HG02870 (cell line): ENCODE results near the gene OSTF1.

ENCODE experiments used
- ATAC-seq: cut with Tn5 transposase; IDR thresholded peaks from one replicate; pipeline ENCODE4 v1.9.1; 2021; ENCODE audit warnings: mild to moderate bottlenecking, moderate library complexity; ENCODE audit not compliant: unreplicated experiment

The OSTF1 gene

DNA sequence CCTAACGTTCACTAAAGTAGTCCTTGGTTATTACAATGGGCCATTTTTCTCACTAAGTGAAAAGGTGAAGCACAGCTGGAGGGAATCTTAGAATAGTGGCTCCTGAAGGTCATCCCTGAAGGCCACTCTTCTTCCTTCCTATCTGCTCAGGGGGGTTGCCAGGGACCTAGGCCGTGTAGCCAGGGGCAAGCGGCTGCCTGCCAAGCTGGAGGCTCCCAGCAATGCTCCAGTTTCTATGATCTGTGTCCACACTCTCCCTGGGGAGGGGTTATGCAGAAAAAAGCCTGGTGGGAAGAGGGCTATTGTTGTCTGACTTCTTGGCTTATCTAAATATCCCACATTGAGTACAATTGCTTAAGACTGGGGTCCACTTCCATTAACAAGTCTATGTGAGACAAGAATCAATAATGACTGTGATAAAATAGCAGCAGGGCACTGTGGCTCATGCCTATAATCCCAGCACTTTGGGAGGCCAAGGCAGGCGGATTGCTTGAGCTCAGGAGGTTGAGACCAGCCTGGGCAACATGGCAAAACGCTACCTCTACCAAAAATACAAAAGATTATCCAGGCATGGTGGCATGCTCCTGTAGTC, 4.1 kb upstream of the OSTF1 start:
- ATAC-seq: no peak

DNA sequence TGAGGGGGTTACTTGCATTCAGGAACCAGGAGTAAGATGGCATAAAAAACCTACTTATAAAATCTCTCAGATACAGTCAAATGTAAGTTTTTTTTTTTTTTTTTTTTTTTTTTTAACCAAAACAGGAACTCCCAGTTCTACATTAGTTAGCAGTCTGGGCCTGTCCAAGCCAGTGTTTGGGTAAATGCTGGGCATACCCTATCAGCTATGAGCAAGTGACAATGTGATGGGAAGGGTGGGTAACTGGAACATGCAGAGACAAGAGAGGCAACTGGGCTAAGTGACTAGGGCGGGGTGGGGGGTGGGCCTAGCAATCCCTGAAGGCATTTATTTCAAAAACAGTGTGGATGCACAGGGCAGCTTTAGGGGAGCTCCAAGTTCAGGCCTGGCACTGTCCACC, 2.7 kb upstream of the OSTF1 start:
- ATAC-seq: no peak

DNA sequence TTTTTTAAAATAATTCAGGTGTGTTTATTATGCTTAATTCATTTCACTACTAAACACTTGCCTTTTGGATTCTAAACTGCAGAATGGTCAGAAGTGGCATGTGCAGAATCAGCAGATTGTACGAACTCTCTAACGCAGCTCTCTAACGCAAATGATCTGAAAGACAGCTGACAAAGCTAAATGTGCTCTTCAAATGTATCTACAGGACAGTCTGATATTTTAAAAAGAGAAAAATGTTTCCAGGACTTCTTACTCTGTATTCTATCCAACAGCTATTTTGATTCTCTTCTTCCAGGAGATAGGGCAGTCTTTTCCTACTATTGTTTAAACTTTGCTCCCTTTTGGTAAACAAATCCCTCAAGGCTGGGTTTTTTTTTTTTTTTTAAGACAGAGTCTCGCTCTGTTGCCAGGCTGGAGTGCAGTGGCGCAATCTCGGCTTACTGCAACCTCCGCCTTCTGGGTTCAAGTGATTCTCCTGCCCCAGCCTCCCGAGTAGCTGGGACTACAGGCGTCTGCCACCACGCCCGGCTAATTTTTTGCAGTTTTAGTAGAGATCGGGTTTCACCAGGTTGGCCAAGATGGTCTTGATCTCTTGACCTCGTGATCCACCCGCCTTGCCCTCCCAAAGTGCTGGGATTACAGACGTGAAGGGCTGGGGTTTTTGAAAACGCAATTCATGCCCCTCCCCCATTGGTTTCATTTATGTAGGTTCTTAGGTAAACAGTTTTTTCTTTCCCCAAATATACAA, 1.6 kb upstream of the OSTF1 start:
- ATAC-seq: no peak

DNA sequence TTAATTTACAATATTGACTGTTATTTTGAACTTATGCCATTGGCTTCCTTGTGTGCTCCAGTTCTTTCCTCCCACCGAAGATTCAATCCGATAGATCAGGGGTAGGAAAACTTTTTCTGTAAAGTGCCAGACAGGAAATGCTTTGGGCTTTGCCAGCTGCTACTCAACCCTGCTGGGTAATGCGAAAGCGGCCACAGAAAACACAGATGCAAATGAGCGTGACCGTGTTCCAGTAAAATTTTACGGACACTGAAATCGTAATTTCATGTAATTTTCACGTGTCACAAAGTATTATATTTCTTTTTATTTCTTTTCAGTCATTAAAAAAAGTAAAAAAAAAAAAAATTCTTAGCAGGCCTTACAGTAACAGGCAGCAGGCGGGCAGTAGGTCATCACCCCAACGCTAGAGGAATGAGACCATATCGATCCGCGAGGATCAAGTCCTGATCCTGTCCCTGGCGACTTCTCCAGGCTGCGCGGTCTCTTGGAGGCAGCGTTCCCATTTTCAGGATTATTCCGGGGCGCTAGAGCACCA, 958 bp upstream of the OSTF1 start:
- peak; percentile 19 for ATAC-seq

DNA sequence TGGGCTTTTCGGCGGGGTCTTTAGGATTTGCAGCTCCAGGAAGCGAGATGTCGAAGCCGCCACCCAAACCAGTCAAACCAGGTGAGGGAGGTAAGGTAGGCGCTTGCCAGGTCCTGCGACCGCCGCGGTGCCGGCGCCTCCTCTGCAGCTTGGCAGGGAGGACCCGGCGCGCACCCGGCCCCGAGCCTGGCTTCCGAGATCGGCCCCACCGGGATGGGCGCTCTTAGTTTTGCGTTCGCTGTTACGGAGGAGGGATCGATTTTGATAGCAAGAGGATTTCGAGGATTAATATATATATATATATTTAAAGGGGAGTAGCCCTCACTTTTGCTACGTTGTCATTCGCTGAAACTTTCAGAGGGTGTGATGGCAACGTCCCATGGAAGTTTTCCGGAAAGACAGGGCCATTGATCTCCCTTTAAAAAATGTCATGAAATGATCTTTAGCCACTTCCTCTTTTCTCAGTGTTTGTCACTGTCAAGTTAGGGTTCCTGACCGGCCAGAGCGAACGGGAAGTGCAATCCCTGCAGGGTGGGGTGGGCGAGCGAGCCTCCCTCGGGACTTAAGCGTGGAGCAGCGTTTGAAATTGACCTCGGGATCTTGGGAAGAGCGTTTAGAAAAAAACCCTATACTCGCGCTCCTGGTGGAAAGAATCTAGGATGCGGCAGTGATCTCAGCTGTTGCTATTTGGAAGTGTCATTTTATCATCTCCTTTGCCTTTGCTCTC, 495 bp downstream of the OSTF1 start:
- ATAC-seq: peak; percentile 33

DNA sequence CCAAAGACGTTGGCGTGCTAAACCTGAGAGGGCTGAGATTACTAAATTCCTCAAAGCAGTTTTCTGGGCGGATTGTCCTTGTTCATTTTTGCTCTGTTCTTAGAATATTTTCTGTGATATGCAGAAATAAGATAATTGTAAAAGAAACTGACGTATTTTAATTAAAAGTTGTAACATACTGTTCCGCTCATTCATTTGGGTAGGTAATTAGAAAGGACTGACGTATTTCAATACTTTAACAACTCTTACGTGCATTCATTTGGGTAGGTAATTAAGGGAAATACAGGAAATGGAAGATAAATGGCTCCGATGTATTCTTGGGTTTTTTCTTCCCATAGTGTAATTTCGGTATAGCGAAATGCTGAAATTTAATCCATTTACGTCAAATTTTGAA, 1.1 kb downstream of the OSTF1 start:
- no peak for ATAC-seq

DNA sequence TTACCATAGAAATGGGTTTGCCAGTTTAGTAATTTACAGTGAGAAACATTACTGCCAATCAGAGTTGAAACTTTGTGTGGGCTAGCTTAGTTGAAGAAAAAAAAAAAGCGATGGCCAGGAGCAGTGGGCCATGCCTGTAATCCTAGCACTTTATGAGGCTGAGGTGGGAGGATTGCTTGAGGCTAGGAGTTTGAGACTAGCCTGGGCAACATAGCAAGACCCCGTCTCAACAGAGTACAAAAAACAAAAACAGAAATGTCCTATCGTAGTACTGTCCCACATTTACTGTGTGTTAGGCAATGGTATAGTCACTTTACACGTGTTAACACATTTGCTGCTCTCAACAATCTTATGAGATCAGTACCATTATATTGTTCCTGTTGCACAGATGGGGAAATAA, 2.3 kb downstream of the OSTF1 start:
- ATAC-seq: no peak

DNA sequence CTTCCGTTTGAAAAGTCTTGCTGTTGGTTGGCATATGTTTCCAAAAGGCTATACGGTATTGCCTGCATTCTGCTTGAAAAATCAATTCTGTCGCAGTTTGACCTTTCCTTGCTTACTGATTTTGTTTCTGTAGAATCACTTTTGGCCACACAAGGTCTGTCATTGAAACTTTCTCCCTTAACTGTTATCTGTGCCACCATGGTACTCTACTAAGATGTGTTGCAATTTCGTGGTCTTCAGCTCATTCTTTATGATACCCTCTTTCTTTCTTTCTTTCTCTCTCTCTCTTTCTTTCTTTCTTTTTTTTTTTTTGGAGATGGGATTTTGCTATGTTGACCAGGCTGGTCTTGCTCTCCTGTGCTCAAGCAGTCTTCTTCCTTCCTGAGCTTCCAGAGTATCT, 4.5 kb downstream of the OSTF1 start:
- ATAC-seq: no peak

DNA sequence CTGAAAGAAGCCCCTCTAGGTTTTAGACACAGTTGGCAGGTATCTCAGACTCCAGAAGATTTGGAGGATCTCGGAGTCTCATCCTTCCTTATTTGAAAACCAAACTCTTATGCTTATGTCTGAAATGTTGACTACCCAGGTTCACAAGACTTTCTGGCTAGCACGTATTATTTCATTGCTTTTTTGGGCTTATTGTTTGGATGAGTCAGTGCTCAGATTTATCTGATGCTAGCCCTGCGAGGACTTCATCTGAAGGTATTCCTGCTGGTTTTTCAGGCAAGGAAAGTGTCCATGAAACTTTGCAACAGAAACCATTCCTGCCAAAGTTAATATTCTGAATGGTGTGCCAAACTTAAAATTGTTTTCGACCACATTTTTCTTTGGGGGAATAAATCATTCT, 8.5 kb downstream of the OSTF1 start:
- no peak for ATAC-seq

DNA sequence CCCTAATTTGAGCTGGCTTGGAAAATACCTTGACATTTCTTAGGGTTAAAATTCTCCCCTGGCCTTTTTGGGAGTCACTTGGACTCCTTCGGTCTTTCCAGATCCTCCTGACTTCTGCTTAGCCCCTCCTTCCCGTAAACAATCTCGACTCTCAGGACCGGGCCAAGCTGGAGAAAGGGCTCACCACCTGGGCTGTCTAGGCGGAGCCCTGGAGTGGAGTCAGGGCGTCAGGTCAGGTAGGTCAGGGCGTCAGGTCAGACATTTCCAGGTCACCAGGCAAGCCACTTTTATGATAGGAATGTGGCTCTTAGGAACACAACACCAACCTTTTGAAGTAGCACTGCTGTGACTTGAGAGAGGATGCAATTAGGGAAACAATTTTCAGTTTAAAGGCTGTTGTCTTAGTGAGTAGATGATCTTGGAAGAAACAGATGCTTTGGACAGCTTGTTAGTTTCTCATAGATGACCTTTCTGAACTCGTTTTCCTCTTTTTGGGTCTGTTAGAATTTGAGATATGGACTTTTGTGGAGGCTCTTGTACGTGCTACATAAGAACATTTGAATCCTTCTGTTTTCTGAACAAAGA, 12.8 kb downstream of the OSTF1 start:
- ATAC-seq: no peak

DNA sequence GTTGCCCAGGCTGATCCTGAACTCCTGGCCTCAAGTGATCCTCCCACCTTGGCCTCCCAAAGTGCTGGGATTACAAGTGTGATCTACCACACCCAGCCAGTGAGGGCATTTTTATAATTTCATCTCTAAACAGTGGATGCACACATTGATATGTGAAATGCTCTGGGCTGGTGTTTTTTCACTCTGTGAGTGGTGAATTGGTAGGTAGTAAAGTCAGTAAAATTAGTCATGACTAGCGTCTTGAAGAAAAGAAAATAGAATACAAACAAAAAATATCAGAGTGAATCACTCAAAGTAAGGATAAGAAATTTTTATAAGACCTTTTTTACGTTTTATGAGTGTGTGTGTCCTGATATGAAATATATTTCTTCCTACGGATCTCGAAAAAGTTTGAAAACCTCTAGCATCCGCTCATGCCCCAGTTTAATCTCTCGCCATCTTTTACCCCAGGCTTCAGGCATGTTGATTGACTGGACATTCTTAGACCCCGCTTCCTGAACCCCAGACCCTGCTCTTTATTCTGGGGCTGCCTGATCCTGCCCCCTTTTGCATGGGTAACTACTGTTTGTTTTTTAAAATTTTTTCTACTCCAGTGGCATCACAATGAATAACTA, 14.0 kb downstream of the OSTF1 start:
- ATAC-seq: no peak

DNA sequence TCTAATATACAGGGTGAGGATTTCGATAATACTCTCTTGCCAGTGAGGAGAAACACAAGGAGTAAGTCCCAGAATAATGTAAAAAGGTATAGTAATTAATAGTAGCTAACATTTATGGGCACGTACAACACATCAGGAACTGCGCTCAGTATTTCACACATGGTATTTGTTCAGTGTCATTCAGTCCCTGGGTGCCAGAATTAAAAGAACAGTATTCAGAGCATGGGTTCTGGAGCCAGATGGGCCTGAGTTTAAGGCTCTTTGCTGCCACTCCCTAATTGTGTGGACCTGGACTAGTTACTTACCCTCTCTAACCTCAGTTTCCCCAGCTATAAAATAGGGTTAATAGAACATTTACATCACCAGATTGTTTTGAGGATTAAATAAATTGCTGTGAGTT, 16.3 kb downstream of the OSTF1 start:
- no peak for ATAC-seq

DNA sequence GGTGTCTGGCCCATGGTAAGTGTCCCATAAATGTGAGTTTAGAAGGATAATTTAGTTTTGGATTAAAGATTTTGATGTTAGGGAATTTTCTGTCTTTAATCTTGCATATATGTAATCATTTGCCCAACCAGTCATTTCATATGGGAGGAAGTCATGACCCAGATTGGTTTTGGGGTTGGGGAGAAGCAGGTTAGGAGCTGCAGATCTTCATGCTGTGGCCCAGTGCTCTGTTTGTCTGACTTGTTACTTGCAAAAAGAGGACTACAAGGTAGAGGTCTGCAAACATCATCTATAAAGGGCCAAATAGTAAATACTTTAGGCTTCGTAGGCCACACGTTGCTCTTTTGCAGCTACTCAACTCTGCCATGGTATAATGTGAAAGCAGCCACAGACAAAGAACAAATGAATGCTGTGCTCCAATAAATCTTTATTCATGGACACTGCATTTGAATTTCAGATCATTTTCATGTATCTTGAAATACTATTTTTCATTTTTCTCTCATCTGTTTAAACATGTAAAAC, 16.8 kb downstream of the OSTF1 start:
- ATAC-seq: no peak

DNA sequence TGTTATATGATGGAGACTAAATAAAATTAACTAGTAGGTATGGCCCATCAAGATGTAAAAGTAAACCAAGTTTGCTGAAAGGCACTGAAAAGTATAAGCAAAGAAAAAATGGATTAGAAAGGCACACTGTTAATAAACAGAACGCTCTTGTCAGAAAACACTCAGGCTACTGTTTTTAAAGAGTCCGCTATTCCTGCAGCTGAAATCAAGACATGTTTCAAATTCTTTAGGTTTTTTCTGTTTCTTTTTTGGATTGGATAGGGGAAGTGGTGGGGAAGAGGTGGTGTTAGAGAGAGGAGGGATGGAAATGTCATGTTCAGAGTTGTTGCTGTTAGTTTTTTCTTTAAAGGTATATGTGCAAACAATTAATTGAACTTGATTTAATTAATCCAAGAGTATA, 17.5 kb downstream of the OSTF1 start:
- no peak for ATAC-seq

DNA sequence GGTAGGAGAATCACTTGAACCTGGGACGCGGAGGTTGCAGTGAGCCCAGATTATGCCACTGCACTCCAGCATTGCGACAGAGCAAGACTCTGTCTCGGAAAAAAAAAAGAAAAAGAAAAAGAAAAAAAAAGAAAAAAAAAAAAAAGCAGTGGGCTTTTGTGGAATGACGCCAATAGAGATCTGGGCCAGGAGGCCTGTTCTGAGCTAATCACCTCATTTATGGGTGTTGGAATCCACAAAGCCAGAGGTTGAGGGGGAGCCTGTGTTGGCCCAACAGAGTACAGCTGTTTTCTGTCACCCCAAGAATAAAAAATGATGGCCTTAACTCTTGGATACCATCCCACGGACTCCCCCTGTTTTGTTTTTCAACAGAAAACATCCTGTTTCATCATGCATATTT, 18.5 kb downstream of the OSTF1 start:
- no peak for ATAC-seq

DNA sequence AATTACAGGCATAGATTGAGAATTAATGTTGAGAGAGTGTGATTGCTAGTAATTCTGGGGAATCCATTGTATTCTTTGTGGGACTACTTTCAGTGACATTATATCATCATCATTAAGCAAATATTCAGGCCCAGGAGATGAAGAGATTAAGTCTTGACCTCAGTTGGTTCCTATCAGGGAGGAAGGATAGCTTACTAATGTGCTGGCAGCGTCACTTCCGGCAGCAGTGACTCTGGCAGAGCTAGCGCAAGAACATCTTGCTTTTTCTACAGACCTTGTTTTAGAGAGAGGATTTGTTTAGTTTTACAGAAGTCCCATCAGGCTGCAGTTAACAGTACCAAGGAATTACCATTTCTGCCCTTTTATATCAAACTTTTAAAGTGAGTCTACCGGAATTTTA, 20.3 kb downstream of the OSTF1 start:
- no peak for ATAC-seq

DNA sequence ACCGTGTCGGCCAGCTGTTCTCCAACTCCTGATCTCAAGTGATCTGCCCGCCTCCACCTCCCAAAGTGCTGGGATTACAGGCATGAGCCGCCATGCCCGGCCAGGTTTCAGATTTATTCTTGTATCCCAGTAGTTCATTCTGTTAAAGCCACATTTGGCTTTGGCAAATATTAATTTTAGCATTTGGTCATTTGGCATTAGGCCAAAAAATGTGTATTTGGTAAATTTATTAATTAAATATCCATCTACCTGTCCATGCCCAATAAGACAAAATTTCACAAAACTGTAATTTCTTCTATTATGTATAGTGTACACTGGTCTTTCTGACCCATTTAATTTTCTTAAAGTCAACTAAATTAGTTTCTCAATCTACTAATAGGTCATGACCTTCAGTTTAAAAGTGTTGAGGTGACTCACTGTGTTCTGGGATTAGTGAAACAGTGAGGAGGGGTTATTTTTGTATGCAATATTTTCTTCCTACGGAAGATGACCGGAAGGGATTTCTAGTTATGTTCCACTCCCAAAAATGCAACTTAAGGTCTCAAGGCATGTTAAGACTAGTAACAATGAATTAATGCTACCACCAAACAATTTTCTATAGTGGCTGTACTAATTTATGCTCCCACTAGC, 21.0 kb downstream of the OSTF1 start:
- no peak for ATAC-seq

DNA sequence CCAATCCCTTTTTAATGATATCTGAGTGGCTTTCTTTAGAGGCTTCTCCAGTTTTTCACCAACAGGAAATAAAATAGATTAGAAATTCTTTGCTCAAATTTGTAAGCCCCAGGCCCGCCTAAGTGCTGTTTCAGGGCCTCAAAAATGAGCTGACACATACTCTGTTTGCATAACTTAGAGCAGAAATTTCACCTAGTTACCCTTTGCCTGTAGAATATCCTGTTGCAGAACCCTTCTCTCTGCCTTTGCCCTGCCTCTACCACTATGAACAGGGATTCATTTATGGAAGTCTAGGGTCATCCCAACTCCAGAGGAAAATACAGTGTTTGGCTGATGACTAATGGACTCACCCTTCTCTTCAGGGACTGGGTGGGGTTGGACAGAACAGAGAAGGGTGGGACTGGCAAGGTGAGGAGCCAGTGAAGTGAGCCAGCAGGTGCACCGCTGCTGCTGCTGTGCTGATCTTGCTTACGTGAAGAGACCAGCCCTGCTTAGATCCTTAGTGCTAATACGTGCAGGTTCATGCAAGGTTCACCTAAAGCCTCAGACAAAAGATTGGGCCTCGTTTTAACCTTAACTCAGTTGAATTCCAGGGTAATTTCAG, 22.8 kb downstream of the OSTF1 start:
- no peak for ATAC-seq

DNA sequence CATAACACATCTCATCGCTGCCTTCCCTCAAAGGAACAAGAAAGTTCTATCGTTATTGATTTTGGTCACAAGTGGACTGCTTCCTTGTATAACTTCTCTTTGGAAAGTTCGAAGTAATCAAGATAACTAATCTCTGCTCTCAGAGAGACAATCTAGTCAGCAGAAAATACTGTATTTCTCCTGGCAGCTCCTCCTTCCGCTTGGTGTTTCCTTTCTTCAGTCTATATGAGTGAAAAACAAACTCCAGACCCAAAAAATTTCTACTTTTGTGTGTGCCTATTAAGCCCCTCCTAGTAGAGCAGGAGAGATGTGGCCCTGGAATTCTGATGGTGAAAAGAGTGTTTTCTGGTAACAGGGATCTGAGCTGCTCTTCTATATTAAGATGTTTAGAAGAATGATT, 24.5 kb downstream of the OSTF1 start:
- no peak for ATAC-seq

DNA sequence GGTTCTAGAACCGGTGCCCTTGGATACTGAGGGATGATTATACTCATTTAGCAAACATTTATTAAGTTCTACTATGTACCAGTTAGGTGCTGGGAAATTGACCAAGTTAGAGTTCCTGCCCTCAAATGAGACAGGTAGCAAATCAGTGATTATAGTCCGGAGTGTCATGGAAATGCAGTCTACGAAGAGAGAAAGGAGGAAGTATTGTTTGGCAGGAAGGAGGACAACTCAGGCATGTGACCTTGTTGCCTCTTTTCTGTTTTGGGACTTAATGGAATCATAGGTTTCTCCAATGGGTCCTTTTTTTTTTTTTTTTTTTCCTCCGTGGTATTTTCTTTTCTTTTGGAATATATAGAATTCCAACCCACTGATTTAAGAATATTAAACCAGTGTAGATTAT, 28.0 kb downstream of the OSTF1 start:
- ATAC-seq: no peak
